HG02981 (cell line): ENCODE measurements around the gene NTN4.
"Not testable (repeated sequence)": the region's sequence is repeated elsewhere in the genome, so short reads cannot be mapped to it uniquely, and the experiment has no call there.

Experiments used
- ATAC-seq: cut with Tn5 transposase; IDR thresholded peaks from one replicate; pipeline ENCODE4 v1.9.1; 2021; ENCODE audit warnings: mild to moderate bottlenecking, moderate library complexity; ENCODE audit not compliant: unreplicated experiment

NTN4 gene

GRCh38 chr12:95756362-95756761 is 34.2 kb downstream of the NTN4 start:
- no peak for ATAC-seq

GRCh38 chr12:95755261-95755865 is 35.2 kb downstream of the NTN4 start:
- no peak for ATAC-seq

- ATAC-seq: not testable (repeated sequence)
Observed at GRCh38 chr12:95746062-95746461, 44.5 kb downstream of the NTN4 start.

GRCh38 chr12:95742586-95742985 is 48.0 kb downstream of the NTN4 start:
- no peak for ATAC-seq

- no peak for ATAC-seq
Observed at GRCh38 chr12:95741635-95742034, 48.9 kb downstream of the NTN4 start.

GRCh38 chr12:95740751-95741150 is 49.8 kb downstream of the NTN4 start:
- ATAC-seq: no peak

GRCh38 chr12:95739561-95740313 is 50.8 kb downstream of the NTN4 start:
- ATAC-seq: no peak

GRCh38 chr12:95738024-95738611 is 52.4 kb downstream of the NTN4 start:
- ATAC-seq: no peak

GRCh38 chr12:95736631-95737030 is 53.9 kb downstream of the NTN4 start:
- no peak for ATAC-seq

GRCh38 chr12:95735728-95736127 is 54.8 kb downstream of the NTN4 start:
- ATAC-seq: not testable (repeated sequence)

GRCh38 chr12:95733141-95733825 is 57.3 kb downstream of the NTN4 start:
- no peak for ATAC-seq

- ATAC-seq: peak; percentile 90
Observed at GRCh38 chr12:95731519-95731958, 59.0 kb downstream of the NTN4 start.

- no peak for ATAC-seq
Observed at GRCh38 chr12:95730457-95730856, 60.1 kb downstream of the NTN4 start.

- no peak for ATAC-seq
Observed at GRCh38 chr12:95726903-95727302, 63.7 kb downstream of the NTN4 start.

- no peak for ATAC-seq
Observed at GRCh38 chr12:95724767-95725166, 65.8 kb downstream of the NTN4 start.

GRCh38 chr12:95723693-95724384 is 66.7 kb downstream of the NTN4 start:
- ATAC-seq: peak; percentile 71

- no peak for ATAC-seq
Observed at GRCh38 chr12:95721320-95721719, 69.2 kb downstream of the NTN4 start.

GRCh38 chr12:95720146-95720545 is 70.4 kb downstream of the NTN4 start:
- ATAC-seq: no peak

- no peak for ATAC-seq
Observed at GRCh38 chr12:95718772-95719171, 71.8 kb downstream of the NTN4 start.

- no peak for ATAC-seq
Observed at GRCh38 chr12:95718006-95718431, 72.5 kb downstream of the NTN4 start.
